Fibroblast of skin of abdomen (primary cell): ENCODE measurements around the gene KLF7.

Experiments
- DNase-seq: peaks from one replicate; pipeline ENCODE4 v3.0.0-alpha.2; 2013

KLF7 gene

DNA sequence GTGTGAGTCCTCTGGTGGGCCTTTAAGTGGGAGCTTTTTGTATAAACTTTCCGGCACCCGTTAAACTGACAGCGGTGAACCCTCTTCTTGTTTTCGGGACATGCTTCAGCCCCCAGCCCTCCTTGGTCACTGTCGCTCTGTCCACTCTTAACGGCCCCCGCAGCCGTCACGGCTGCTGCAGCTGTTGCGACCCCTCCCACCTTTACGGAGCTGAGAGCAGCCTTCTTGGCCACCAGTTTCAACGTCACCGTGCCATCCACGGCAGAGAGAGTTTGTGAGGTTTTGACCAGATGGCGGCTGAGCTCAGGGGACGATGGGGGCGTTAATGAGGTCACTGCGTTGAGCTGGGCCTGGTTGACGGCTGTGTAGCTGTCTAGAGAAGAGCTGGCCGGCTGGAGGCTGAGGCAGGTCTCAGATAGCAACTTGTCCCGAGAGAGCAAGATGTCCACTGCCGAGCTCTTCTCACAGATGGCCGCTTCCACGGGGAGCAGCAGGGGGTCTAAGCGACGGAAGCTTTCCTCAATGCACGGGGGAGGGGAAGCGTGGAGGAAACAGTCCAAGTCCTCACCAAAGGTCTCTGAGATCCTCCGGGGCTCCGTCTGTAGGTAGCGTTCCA, 41.9 kb downstream of the KLF7 start:
- DNase-seq, result no peak

DNA sequence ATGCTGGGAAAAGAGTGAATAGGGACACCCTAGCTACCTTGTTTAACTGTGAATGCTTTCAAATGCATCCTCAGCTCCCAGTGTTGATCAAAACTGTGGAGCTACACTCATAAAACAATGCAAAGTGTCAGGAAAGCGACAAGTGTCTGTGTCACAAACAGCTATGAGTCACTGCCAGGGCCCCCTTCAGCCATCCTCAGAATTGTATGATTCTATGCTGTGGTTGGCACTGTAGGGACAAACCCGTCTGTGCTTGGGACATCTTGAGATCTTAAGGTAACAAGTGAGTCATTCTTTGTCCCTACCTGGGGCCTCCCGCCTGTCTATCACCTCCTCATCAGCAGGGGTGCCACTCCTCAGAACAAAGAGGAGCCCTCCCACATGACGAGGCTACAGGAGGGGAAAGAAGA, 42.4 kb downstream of the KLF7 start:
- no peak for DNase-seq

DNA sequence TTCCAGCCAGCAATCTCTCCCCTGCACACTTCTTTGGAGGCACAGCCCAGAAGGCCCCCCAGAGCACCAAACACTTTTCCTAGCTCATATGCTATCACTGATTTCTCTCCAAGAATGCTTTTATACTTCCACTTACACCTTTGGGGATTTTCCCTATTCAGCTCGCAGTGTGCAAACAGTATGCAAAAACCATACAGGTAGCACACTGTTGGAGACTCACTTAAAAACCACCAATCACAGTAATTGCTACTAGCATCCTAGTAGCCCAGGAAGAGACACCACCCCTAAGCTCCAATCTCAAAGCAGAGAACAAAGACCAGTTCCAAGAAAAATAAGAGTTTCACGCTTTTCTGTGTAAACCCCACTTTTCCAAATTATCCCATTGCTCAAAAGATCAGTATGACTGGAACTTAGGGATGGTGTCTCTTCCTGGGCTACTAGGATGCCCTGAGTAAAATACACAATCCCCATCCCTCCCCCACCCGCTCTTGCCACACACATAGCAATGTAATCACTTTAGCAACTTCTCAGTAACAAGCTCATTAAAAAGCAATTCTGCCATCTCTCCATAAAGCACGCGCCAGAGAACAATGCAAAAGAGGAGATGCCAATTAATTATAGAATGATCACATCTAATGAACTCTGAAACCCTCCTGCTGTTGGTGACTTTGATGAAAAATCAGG, 43.0 kb downstream of the KLF7 start:
- DNase-seq, result peak; percentile 35

DNA sequence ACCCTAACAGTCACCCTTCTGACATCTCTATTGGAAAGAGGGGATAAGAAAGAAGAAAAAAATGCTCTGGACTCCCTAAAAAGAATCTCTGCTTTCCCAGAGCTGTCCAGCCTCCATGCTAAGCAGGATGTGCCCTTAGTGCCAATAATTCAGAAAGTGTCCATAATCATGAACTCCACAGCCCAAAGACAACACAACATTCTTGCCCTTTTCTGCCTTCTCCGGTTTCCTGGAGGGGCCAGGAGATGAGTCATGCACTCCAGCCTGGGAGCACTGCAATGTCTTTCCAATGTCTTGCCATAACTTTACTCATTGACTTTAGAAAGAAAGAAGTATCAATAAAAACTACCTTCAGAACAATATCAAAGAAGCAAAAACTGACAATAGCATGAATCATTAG, 44.0 kb downstream of the KLF7 start:
- DNase-seq, result peak; percentile 73

DNA sequence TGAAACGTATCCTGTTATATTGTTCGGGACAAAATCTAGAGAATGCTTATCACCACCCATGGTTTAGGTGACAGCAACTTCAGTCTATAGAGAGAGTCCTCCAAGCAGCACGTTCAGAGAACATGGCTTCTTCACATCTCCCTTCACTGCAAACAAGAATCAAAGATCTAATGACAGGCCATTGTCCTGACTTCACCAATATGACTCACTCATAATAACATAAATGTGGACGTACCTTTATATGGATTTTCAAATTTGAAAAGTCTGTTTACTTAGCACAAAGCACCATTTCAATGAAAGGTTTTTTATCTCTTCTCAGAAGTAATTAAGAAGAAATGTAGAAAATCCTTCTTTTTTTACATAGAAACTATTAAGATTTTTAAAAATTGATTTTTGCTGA, 46.7 kb downstream of the KLF7 start:
- no peak for DNase-seq

DNA sequence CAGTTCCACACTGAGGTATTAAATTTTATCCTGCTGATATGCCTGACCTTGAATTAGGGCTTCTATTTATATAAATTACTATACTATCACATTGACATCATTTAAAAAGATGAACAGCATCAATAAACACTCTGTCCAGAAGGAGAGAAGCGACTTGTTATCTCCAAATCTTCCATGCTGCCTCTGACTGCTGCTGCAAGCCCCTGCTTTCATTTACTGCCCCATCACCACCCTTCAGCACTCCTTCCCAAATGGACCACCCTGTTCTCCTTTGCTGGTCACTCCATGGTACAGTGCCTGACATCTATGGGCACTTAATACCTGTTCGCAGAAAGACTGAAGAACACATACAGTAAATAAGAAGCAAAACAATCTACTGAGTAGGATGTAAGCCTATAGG, 48.1 kb downstream of the KLF7 start:
- DNase-seq, result no peak

DNA sequence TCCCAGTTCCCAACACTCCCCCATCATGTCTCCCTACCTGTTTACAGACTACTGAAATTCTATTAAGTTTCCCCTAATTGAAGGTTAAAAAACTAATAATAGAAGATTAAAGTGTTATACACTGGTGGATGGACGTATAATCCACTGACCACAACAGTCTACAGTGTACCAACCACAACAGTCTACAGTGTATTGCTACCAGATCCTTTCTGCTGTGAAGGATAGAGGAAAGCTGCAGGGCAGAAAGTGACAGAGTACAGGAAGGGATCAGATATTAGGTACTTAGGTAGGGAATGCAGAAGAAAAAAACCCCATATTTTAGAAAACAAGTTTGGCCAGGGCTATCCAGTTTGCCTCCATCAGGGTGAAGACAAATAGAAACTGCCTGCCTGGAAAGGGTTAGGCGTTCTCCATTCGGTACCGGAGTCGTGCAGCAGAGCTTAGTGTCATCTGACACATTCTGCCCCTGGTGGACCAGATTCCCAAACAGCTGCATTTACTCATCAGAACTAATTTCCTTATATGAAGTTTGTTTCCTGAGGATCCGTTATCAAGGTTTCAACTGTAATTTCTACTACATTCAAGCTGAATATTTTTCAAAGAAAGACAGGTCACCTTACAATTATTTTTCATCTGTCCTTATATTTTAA, 49.9 kb downstream of the KLF7 start:
- peak; percentile 26 for DNase-seq

DNA sequence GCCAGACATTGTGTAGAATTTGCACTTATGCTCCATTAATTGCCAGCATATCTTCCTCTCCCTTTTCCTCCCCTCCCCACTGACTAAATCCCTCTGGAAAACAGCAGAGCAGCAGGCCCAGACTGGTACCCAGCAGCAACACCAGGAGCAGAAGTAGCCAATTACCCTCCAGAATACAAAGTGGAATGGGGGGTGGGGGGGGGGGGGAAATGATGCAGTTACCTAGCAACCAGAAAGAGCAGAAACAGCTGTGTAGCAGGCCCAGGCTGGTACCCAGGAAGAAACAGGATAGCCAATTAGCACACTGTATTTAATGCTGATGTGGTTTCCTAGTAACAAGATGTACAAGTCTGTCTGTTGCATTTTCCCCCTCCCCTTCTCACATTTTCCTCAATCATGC, 52.3 kb downstream of the KLF7 start:
- no peak for DNase-seq

DNA sequence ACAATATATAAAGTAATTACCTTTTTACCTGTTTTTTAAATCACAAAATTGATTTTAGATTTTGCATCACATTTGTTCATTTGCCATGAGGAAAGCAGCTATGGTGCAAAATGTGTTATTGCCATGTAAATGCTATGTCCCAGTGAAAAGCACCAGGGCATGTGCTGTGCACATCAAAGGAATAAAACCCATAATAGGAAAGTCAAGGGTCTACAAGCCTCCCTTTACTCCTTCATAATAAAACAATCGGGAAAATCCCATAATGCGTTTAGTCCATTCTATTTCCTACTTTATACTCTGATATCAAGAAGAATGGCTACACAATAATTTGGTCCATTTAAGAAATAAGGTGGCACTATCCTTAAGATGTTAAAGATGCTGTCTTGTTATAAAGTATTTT, 53.0 kb downstream of the KLF7 start:
- no peak for DNase-seq

DNA sequence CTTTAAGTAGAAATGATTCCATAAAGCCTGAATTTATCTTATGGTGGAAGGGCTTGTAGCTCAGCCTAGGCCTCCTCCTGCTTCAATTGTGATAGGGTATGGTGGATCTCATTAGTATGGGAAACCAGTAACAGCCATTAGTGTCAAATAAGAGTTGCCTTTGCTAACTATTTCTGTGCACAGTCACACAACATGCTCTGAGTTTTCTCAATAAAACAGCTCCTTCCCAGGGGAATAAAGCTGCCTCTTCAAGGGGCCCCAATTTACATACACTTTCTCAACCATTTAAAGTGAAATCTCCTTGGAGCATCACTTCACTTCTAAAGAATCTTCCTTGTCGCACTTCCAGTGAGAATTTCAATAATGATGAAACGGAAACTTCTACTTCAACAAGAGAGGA, 53.4 kb downstream of the KLF7 start:
- no peak for DNase-seq

DNA sequence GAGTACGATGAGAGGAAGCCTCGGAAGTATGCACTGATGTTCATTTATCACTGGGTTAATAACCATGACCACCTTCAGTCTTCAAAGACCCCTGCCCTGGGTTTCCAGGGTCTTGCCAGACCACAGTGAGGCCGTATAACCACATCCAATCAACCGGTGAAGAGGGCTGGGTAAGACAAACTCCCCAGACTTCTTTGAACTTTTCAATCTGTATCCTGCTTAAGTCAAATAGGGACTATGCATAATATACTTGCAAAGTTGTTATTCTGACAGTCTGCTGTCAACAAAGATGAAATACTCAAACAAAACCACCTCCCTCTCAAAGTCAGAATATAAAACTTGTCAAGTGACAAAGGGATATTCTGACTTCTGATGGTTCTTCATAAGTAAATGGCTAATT, 54.0 kb downstream of the KLF7 start:
- DNase-seq, result no peak

DNA sequence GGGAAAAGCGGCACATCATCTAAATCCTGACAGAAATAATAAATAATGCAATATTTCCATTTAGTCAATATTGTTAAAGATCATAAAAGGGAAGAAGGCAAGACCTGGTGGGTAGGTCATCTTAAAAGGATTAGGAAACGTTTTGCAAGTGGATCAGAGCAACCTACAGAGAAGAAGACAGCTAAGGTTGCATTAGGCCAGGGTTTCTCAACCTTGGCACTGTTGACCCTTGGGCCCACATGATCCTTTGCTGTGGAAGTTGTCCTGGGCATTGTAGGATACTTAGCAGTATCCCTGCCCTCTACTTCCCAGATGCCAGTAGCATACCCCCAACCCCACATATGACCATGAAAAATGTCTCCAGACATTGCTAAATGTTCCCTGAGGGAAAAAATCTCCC, 55.0 kb downstream of the KLF7 start:
- no peak for DNase-seq

DNA sequence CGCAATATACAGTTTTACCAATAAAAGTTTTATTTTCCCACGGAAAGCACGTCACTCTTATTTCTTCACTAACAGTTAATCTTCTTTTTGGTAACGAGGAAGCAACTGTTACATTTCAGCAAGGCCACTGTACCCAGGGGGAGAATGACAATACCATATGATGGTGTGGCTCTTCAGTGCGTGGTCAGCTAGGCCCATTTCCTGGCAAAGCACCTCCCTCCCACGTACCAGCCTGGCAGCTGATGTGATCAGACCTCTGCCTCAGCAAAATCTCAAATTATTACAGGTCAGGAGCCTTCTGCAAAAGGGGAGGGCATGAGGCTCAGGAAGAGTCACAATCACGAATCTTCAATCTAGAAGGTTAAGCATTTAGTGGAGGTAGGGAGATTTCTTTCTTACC, 55.4 kb downstream of the KLF7 start:
- DNase-seq, result no peak

DNA sequence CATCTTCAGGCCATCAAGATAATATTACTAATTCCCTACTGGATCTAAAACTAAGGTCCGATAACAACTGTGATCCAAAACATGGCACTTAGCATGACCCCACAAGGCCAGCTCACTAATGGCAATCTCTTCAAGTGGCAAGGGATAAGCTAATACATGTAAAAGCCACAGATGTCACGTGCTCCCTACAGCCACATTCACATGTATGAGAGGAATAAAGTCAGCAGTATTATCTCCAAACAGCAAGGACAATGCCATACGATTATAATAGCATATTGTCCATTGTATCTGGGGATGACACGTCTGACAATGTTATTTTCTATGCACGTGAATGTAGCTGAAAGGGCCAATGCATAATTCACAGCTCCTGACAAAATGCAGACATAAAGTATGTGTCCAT, 56.0 kb downstream of the KLF7 start:
- no peak for DNase-seq

DNA sequence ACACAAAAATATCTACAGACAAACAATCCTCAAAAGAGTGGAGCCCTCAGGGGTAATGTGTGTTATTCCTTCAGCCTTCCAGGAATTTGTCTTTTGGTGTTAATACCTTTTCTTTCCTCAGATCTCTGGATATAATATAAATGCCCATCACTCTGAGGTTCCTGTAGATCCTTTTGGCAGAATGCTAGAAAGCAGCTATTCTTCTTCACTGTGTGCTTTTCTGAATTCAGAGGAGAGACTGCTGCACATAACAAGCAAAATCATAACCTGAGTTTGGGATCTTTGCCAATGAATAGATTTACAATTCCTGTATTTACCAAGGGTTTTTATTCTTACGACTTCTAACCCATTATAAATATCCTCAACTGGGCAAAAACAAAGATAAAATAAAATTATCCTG, 57.3 kb downstream of the KLF7 start:
- no peak for DNase-seq

DNA sequence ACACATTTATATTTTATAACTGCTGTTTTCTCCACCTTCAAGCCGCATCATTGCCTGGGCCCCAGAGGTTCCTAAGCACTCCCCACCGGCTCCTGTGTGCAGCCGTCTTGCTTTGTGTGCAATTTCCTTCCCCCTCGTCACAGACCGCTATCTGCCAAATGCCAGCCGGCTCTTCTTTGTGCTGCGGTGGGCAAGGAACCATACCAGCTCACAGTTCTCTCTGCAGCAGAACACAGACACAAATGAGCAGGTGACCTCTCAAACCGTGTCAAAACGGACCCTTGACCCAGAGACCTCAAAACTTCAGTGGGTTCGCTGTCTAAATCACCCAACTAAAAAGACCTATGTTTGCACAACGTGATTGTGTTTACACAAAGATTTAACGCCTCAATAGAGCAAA, 58.2 kb downstream of the KLF7 start:
- no peak for DNase-seq

DNA sequence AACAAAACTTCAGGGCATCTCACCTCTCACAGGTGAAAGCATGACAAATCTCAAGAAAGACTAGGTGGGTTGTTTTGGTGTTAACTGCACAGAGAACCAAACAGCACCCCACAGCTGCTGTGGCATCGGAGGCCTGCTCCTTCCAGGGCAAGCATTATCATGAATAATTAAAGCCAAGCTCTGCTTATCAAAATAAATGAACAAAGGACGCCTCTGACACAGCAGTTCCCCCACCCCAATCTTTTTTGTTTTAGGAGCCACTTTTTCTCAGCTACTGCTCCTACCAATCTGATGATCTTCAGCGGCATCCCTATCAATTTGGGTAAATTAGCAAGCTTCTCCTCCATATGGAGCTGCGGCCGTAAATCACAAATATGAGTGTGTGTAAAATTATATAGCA, 58.6 kb downstream of the KLF7 start:
- no peak for DNase-seq

DNA sequence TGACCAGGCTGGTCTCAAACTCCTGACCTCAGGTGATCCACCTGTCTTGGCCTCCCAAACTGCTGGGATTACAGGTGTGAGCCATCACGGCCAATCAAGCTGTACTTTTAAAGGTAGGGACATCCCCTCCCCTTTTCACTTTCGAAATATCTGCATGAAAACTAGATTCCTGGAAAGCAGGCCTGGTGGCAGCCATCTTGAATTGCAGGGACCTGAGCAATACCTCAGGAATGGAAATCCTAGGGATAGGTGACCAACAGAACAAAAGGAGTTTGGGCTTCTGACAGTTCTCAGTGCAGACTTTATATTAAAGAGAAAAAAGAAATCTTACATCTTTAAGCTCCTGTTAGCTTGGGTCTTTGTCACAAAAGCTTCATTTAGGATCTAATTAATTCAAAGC, 62.6 kb downstream of the KLF7 start:
- DNase-seq, result no peak

DNA sequence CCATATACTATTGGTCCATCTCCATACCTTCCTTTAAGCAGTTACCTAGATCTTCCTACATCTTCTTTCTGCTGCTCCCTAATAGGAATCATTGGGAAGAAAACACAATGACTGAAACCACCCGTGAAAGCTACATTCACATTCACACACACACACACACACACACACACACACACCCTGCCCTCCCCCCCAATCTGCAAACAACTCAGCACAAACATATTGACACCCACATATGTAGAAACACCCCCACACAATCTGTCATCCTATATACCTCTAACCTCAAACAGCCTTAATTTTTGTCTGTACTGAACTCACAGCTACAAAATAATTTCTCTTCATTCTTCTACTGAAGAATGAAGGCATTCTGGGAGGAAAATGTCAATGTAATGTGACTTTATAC, 63.8 kb downstream of the KLF7 start:
- DNase-seq, result no peak

DNA sequence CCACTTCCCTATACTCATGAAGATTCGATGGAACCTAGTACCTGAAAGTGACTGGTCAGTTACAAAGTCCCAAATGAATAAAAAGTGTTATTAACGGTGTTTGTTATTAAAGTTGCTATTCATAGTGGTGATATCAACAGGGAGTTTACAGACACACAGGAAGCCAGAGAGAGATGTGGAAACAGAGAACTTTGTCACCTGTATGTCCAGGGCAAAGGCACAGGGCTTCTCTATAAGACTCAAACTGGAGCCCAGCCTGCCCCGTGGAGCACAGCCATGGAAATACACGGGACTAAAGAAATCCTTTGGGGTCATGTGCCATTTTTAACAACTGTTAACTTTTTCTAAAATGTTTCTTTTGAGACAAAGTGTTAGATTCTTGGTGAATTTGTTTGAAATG, 68.5 kb downstream of the KLF7 start:
- DNase-seq, result no peak

DNA sequence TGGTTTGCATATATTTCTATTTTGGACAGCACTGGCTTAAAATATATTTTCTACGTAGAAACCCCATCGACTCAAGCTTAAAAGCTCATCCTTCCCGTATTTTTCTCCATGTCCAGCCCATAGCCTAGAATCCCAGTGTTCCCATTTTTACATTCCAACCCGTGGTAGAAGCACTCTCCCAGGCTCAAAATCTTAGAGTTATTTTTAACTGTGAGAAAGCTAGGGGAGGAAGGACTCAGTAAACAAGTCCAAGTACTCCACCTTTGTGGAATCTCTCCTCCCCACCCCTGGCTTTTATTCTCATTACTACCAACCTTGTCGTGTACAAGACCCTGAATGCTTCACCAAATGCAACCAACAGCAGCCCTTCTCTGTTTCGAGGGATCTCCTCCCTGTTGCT, 69.8 kb downstream of the KLF7 start:
- no peak for DNase-seq

DNA sequence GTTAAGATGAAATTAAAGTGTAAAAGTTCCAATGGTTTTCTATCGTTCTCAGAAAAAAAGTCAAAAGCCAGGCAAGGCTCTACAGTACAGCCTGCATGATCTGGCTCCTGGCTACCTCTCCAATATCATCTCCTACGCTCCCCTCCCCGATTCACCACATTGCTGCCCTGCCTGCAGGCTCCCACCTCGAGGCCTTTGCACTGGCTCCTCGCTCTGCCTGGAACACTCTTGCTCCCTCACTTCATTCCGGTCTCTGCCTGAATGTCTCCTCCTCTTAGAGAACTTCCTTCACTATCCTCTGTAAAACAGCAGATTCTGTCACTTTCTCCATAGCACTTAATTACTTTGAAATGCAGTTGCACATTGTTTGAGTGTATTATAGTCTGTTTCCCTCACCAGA, 72.5 kb downstream of the KLF7 start:
- no peak for DNase-seq

DNA sequence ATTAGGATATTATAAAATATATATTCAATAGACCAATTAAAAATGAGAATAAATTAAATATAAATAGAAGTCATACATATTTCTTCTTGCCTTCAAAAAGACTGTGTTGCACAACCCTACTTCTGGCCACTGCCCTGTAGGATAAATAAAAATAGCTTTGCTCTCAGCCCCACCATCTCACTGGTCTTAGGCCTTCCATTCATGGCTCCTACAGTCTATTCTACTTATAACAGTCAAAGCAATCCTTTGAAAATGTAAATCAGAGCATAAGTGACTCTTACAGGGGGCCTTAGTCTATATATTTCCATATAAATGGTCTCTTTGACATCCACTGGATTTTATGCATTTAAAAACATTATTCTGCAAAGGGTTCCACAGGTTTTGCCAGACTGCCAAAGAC, 72.9 kb downstream of the KLF7 start:
- DNase-seq, result no peak

DNA sequence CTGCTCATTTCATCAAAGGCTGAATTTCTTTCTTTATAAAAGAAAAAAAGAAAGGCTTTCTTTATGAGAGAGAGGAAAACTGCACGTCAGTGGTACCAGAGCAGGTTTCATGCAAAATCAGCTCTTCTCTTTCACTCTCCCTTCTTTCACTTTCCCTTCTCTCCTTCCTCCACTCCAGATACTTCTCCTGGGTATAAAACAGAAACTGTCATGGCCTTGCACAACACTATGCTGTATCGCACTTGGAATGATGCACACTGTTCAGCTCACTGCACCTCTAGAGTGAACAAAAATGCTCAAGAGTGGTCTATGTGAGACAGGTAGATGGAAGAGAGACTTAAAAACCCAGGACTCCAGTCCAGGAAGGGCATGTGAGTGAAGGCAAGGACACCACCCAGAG, 73.8 kb downstream of the KLF7 start:
- DNase-seq, result no peak

DNA sequence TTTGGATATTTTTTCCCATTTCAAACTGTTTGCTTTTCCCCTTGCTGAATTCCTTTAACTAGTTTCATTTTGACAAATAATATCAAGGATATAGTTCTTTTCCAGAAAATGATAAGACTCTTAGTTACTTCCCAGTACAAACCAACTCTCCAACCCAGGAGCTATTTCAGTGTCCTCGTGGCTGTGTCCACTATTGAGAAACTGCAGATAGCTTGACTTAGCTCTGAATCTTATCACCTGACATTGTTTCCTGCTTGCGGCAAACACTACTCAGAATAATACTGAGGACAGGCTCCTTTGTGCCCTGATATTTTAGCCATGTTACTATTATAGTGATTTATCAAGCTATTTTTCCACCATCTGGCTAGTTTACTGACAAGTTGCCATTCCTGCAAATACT, 74.6 kb downstream of the KLF7 start:
- no peak for DNase-seq
